Tibial artery (tissue), 4 donors: ENCODE results near the gene ZAP70.

Experiments used
- DNase-seq, 2 donors: peaks; one replicate each; pipeline ENCODE4 v3.0.0-alpha.2; 2019
- H3K27ac ChIP-seq, 2 donors: fragments of 200-600 bp; sonication (generic) in 1 of 2; 1 replicate in 1 of 2; 2 replicates in 1 of 2; pipeline ENCODE4 v1.5.1; 2018 to 2019; ENCODE audit warnings: mild to moderate bottlenecking in 1 of 2
- H3K27me3 ChIP-seq, 2 donors: fragments of 200-600 bp; sonication (generic) in 1 of 2; one replicate each; pipeline versions ENCODE4 v1.5.1 to v1.6.0; 2016 to 2019
- H3K36me3 ChIP-seq, 3 donors: fragments of 200-600 bp; sonication (generic) in 2 of 3; one replicate each; pipeline ENCODE4 v1.5.1; 2016 to 2019; ENCODE audit warnings: mild to moderate bottlenecking in 2 of 3
- H3K4me1 ChIP-seq, 4 donors: fragments of 200-600 bp; sonication (generic) in 2 of 4; 1 replicate in 3 of 4; 2 replicates in 1 of 4; pipeline ENCODE4 v1.5.1; 2016 to 2019
- H3K4me3 ChIP-seq, 2 donors: fragments of 200-600 bp; sonication (generic) in 1 of 2; 1 replicate in 1 of 2; 2 replicates in 1 of 2; pipeline ENCODE4 v1.5.1; 2018 to 2019; ENCODE audit warnings: mild to moderate bottlenecking in 2 of 2
- H3K9me3 ChIP-seq, 3 donors: fragments of 200-600 bp; sonication (generic) in 1 of 3; one replicate each; pipeline ENCODE4 v1.5.1; 2016 to 2019
- CTCF ChIP-seq, 2 experiments: fragments of 200-600 bp in 1 of 2; fragments of 450-650 bp in 1 of 2; IDR thresholded peaks; one replicate each; pipeline ENCODE4 v1.5.1; 2017 to 2019; ENCODE audit warnings: antibody characterized with exemption in 2 of 2, mild to moderate bottlenecking in 1 of 2, moderate library complexity in 1 of 2
- intact Hi-C: fragments of 100-400 bp; cut with DNase I; formaldehyde crosslinking; loops from one replicate; pipeline ENCODE4 v1.15.0; 2023; ENCODE audit warnings: low total_unique reads

The ZAP70 gene

GRCh38 chr2:97724501-97724900, 11.1 kb downstream of the ZAP70 start:
- H3K4me3 ChIP-seq: no peak overlapping the region
- intact Hi-C loops: no loop called here
- H3K36me3 ChIP-seq: no peaks in the 10 kb centered on the region
- H3K27me3 ChIP-seq: peaks cover 0 to 13% of the 10 kb centered on the region in 2 donors
- no peak overlapping the region for H3K27ac ChIP-seq
- H3K4me1 ChIP-seq: no peaks in the 10 kb centered on the region
- no peak for TF ChIP-seq CTCF (IDR thresholded peaks at IDR 0.05)
- DNase-seq: no peak
- H3K9me3 ChIP-seq: no peaks in the 10 kb centered on the region

DNA sequence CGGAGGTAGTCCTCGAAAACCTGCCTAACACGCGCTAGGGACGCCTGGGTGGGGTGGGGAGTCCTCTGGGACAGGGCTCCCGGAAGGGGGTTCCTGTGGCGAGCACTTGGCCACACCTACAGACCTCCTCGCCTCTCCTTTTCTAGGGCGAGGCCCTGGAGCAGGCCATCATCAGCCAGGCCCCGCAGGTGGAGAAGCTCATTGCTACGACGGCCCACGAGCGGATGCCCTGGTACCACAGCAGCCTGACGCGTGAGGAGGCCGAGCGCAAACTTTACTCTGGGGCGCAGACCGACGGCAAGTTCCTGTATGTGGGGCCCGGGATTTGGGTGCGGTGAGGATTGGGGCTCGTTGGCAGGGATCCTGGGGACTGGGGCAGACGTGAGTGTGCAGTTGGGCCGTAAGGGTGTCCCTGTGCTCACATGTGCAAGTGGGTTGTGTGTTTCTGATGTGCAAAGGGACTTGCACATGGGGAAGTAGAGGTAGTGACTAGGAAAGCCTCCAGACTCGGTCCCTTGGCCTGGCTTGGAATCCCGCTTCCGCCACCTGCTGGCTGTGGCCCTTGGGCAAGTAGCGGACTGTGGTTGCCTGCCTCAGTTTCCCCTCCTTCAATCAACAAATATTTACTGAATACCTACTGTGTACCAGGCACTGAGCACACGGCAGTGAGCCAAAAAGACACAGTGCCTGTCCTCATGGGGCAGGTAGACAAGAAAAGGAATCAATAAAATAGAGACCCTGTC, 11.7 kb downstream of the ZAP70 start:
- intact Hi-C loops: no loop called here
- Histone ChIP-seq H3K4me1 (no peaks in the 10 kb centered on the region), H3K36me3 (no peaks in the 10 kb centered on the region), H3K27me3 (peaks cover 0 to 13% of the 10 kb centered on the region in 2 donors), H3K9me3 (peaks cover 0 to 3% (median 0%) of the 10 kb centered on the region in 3 donors), H3K27ac (no peak overlapping the region), H3K4me3 (no peak overlapping the region)
- TF ChIP-seq CTCF (IDR thresholded peaks at IDR 0.05): no peak
- DNase-seq: no peak

DNA sequence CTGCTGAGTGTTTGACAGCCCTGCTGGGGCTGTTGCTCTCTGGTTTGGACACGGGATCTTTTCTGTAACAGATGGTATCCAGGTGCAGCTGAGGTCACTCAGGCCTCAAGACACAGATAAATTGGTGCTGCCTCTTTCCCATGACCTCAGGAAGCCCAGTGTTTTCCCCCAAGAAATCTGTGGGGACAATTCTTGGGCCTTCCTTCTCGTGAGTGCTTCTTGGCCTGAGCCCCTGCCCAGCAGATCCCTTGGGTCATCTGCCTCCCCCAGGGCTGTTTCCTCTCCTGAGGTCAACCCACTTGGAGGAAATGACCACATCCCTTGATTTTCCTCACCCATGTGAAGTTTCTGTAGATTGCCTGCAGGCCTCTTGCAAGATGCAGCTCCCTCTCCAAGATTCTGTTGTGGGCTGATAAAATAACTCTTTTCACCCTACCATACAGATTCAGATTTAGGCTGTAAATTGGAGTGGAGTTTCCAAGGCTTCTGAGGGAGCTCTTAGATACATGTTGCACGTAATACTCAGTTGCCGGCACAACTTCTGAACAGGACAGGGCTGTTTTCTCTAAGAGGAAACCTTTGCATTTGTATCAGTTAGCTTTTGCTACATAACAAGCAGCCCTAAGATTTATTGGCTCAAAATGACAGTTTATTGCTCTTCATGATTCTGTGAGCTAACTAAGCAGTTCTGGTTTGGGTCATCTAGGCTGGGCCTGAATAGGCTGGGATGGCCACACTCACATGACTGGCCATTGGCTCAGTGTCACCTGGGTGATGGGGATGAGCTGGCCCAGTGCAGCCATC, 13.1 kb downstream of the ZAP70 start:
- TF ChIP-seq CTCF (IDR thresholded peaks at IDR 0.05): no peak
- no peak overlapping the region for H3K4me3 ChIP-seq

DNA sequence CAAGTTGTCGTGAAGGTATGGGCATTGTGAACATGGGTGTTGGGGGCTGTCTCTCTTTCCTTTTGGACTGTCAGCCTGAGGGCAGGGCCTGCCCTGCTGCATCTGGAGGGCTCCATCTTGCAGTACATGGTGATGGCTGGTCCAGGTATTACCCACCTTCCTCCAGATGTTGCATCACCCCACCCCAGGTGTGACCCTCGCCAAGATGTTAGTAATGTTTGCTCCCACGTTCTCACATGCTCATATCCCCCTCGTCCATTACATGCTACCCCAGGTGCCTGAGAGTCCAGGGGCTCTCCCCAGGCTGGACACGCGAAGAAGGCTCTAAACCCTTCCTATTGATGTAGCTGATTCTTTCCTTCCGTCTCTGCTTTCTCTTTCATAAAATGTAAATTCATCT, 13.9 kb downstream of the ZAP70 start:
- Histone ChIP-seq H3K36me3 (no peaks in the 10 kb centered on the region), H3K4me1 (no peaks in the 10 kb centered on the region), H3K27me3 (peaks cover 0 to 13% of the 10 kb centered on the region in 2 donors), H3K27ac (no peak overlapping the region), H3K4me3 (no peak overlapping the region), H3K9me3 (peaks cover 0 to 10% (median 0%) of the 10 kb centered on the region in 3 donors)
- intact Hi-C loops: no loop called here
- DNase-seq: no peak
- no peak for TF ChIP-seq CTCF (IDR thresholded peaks at IDR 0.05)

More for the DNA sequence above, 13.1 kb downstream of the ZAP70 start:
- Histone ChIP-seq H3K27ac (no peak overlapping the region), H3K4me1 (no peaks in the 10 kb centered on the region), H3K36me3 (no peaks in the 10 kb centered on the region), H3K27me3 (peaks cover 0 to 13% of the 10 kb centered on the region in 2 donors), H3K9me3 (peaks cover 0 to 10% (median 0%) of the 10 kb centered on the region in 3 donors)
- intact Hi-C loops: no loop called here
- peak in 1 of 2 donors; percentile 2 for DNase-seq

- no peaks in the 10 kb centered on the region for H3K4me1 ChIP-seq
- TF ChIP-seq CTCF (IDR thresholded peaks at IDR 0.05): no peak
- no peak overlapping the region for H3K27ac ChIP-seq
- DNase-seq: no peak
- H3K9me3 ChIP-seq: peaks cover 0 to 10% (median 0%) of the 10 kb centered on the region in 3 donors
- no peak overlapping the region for H3K4me3 ChIP-seq
- H3K27me3 ChIP-seq: peaks cover 0 to 13% of the 10 kb centered on the region in 2 donors
- intact Hi-C loops: no loop called here
- no peaks in the 10 kb centered on the region for H3K36me3 ChIP-seq
These were observed 14.8 kb downstream of the ZAP70 start for GRCh38 chr2:97728091-97728731.
